ENCODE results near the gene ADGRA3. TPM values are rescaled to one million over a fixed set of nuclear protein-coding genes. Genes with fewer than 3 reads are reported as not detected.

ADGRA3 gene
- polyA plus RNA-seq, 1 experiment = 36.0 TPM

GRCh38 chr4:22534374-22534773 lies 18.5 kb upstream of the ADGRA3 start:
- Histone ChIP-seq H3K27ac (ENCODE audit: low read depth, low read length) (no peak overlapping the region), H3K27me3 (ENCODE audit: control insufficient read depth, insufficient read depth, low read length) (no peaks in the 10 kb centered on the region), H3K9me3 (ENCODE audit: control insufficient read depth, insufficient read depth, low read length) (no peaks in the 10 kb centered on the region), H3K4me3 (ENCODE audit: low read depth, low read length) (no peak overlapping the region)
- no peak for TF ChIP-seq CTCF (IDR thresholded peaks at IDR 0.05; ENCODE audit: low read depth, low read length)
- POLR2A ChIA-PET = no interaction called here
- DNase-seq (ENCODE audit: low read depth, low spot score) = no peak
- CTCF ChIA-PET = interaction anchor here (1.3 kb wide), 1 partner anchor 11 kb away, joined by 3 read pairs; no protein-coding TSS in a partner anchor

- ChIA-PET POLR2A (no interaction called here), CTCF (interaction anchor here (0.6 kb wide), 1 partner anchor 103 kb away, joined by 3 read pairs; no protein-coding TSS in a partner anchor)
- no peaks in the 10 kb centered on the region for H3K9me3 ChIP-seq (ENCODE audit: control insufficient read depth, insufficient read depth, low read length)
Observed at GRCh38 chr4:22532896-22533295, 17.0 kb upstream of the ADGRA3 start.

GRCh38 chr4:22532117-22532516 lies 16.3 kb upstream of the ADGRA3 start:
- DNase-seq (ENCODE audit: low read depth, low spot score) = no peak
- ChIA-PET POLR2A (no interaction called here), CTCF (no interaction called here)
- no peak overlapping the region for H3K27ac ChIP-seq (ENCODE audit: low read depth, low read length)
- H3K9me3 ChIP-seq (ENCODE audit: control insufficient read depth, insufficient read depth, low read length) = no peaks in the 10 kb centered on the region
- H3K27me3 ChIP-seq (ENCODE audit: control insufficient read depth, insufficient read depth, low read length) = no peaks in the 10 kb centered on the region
- no peak overlapping the region for H3K4me3 ChIP-seq (ENCODE audit: low read depth, low read length)
- no peak for TF ChIP-seq CTCF (IDR thresholded peaks at IDR 0.05; ENCODE audit: low read depth, low read length)

More at GRCh38 chr4:22532896-22533295, 17.0 kb upstream of the ADGRA3 start:
- Histone ChIP-seq H3K4me3 (ENCODE audit: low read depth, low read length) (no peak overlapping the region), H3K27me3 (ENCODE audit: control insufficient read depth, insufficient read depth, low read length) (no peaks in the 10 kb centered on the region), H3K27ac (ENCODE audit: low read depth, low read length) (no peak overlapping the region)
- TF ChIP-seq CTCF (IDR thresholded peaks at IDR 0.05; ENCODE audit: low read depth, low read length) = no peak
- DNase-seq (ENCODE audit: low read depth, low spot score) = no peak

GRCh38 chr4:22531311-22532019 lies 15.6 kb upstream of the ADGRA3 start:
- TF ChIP-seq CTCF (IDR thresholded peaks at IDR 0.05; ENCODE audit: low read depth, low read length) = no peak
- Histone ChIP-seq H3K27ac (ENCODE audit: low read depth, low read length) (no peak overlapping the region), H3K27me3 (ENCODE audit: control insufficient read depth, insufficient read depth, low read length) (no peaks in the 10 kb centered on the region), H3K9me3 (ENCODE audit: control insufficient read depth, insufficient read depth, low read length) (no peaks in the 10 kb centered on the region), H3K4me3 (ENCODE audit: low read depth, low read length) (no peak overlapping the region)
- ChIA-PET CTCF (interaction anchor here (1.1 to 2.1 kb wide), 2 partner anchors 121 to 142 kb away, joined by 3 to 7 read pairs; no protein-coding TSS in a partner anchor), POLR2A (interaction anchor here (1.1 kb wide), 1 partner anchor 17 kb away, joined by 3 read pairs; no protein-coding TSS in a partner anchor)
- DNase-seq (ENCODE audit: low read depth, low spot score) = no peak

- POLR2A ChIA-PET = no interaction called here
- TF ChIP-seq CTCF (IDR thresholded peaks at IDR 0.05; ENCODE audit: low read depth, low read length) = no peak
Observed at GRCh38 chr4:22524895-22525294, 9.0 kb upstream of the ADGRA3 start.

More at GRCh38 chr4:22524895-22525294, 9.0 kb upstream of the ADGRA3 start:
- Histone ChIP-seq H3K27ac (ENCODE audit: low read depth, low read length) (no peak overlapping the region), H3K9me3 (ENCODE audit: control insufficient read depth, insufficient read depth, low read length) (no peaks in the 10 kb centered on the region), H3K4me3 (ENCODE audit: low read depth, low read length) (no peak overlapping the region), H3K27me3 (ENCODE audit: control insufficient read depth, insufficient read depth, low read length) (no peaks in the 10 kb centered on the region)
- CTCF ChIA-PET = interaction anchor here (0.9 kb wide), 1 partner anchor 114 kb away, joined by 3 read pairs; no protein-coding TSS in a partner anchor
- no peak for DNase-seq (ENCODE audit: low read depth, low spot score)

Measured in AG04450 (cell line).